HK-2 (cell line): Measurements from ENCODE around the gene MR1.
"Not testable (repeated sequence)": the region's sequence is repeated elsewhere in the genome, so short reads cannot be mapped to it uniquely, and the experiment has no call there.

ENCODE experiments used
- DNase-seq: peaks from one replicate; pipeline ENCODE4 v3.0.0-alpha.2; 2018; ENCODE audit not compliant: unreplicated experiment

Gene MR1

GRCh38 chr1:181028615-181029014, 5.2 kb upstream of the MR1 start:
- no peak for DNase-seq

- no peak for DNase-seq
Observed at GRCh38 chr1:181032535-181032934, 1.2 kb upstream of the MR1 start.

GRCh38 chr1:181033128-181033798, 520 bp upstream of the MR1 start:
- peak; percentile 21 for DNase-seq

- DNase-seq: not testable (repeated sequence)
Observed at GRCh38 chr1:181035210-181035609, 1.4 kb downstream of the MR1 start.

- DNase-seq: no peak
Observed at GRCh38 chr1:181036107-181036836, 2.5 kb downstream of the MR1 start.

GRCh38 chr1:181037386-181037785, 3.6 kb downstream of the MR1 start:
- DNase-seq: no peak

GRCh38 chr1:181038399-181038873, 4.7 kb downstream of the MR1 start:
- DNase-seq: peak; percentile 79

GRCh38 chr1:181040284-181040865, 6.6 kb downstream of the MR1 start:
- no peak for DNase-seq

GRCh38 chr1:181043025-181043888, 9.5 kb downstream of the MR1 start:
- DNase-seq: no peak

GRCh38 chr1:181044449-181044966, 10.7 kb downstream of the MR1 start:
- peak; percentile 73 for DNase-seq

GRCh38 chr1:181045946-181046345, 12.2 kb downstream of the MR1 start:
- DNase-seq: not testable (repeated sequence)

GRCh38 chr1:181049378-181049777, 15.6 kb downstream of the MR1 start:
- no peak for DNase-seq

- no peak for DNase-seq
Observed at GRCh38 chr1:181050922-181051321, 17.1 kb downstream of the MR1 start.

- DNase-seq: no peak
Observed at GRCh38 chr1:181056560-181056959, 22.8 kb downstream of the MR1 start.

GRCh38 chr1:181057079-181057478, 23.3 kb downstream of the MR1 start:
- no peak for DNase-seq

- DNase-seq: no peak
Observed at GRCh38 chr1:181059435-181059834, 25.7 kb downstream of the MR1 start.

- DNase-seq: no peak
Observed at GRCh38 chr1:181060066-181060465, 26.3 kb downstream of the MR1 start.

- not testable (repeated sequence) for DNase-seq
Observed at GRCh38 chr1:181060947-181061346, 27.2 kb downstream of the MR1 start.

GRCh38 chr1:181061487-181061886, 27.7 kb downstream of the MR1 start:
- DNase-seq: no peak

GRCh38 chr1:181061891-181062835, 28.4 kb downstream of the MR1 start:
- no peak for DNase-seq
